HepG2 (cell line): ENCODE data around the gene KDM4E. TPM values are rescaled to one million over a fixed set of nuclear protein-coding genes. Genes with fewer than 3 reads are reported as not detected.

ENCODE experiments used
- ATAC-seq: fragments of 200-7000 bp; cut with Tn5 transposase; 3 replicates; pipeline ENCODE4 v1.9.1; 2020; ENCODE audit warnings: mild to moderate bottlenecking, moderate library complexity
- BruUV-seq: library from RNA; stranded (reverse); fragments of 400-500 nt; replicated peaks from 2 replicates; lab custom pipeline; 2021; lab: Mats Ljungman, UMichigan
- CTCF ChIA-PET: fragments of 300-600 bp; formaldehyde crosslinking; extraction: SDS; loops from one replicate; lab custom pipeline; 2021; ENCODE audit warnings: low total read pairs, inconsistent platforms, low intra/inter-chr PET ratio; lab: Yijun Ruan, JAX
- POLR2A ChIA-PET: fragments of 350-600 bp; sonication (Branson Sonifier 250); formaldehyde crosslinking; loops from one replicate; lab custom pipeline; 2020; ENCODE audit warnings: antibody characterized with exemption, inconsistent platforms; lab: Yijun Ruan, JAX
- DNase-seq: peaks from one replicate; pipeline ENCODE4 v3.0.0-alpha.2; 2015; ENCODE audit warnings: low spot score
- FAIRE-seq: peaks from 3 replicates; lab custom pipeline; 2011; peaks lifted over from hg19 to GRCh38; lab: Jason Lieb, UNC
- H2AFZ ChIP-seq: one replicate; pipeline ENCODE4 v1.6.1; 2011; ENCODE audit warnings: low read length, inconsistent platforms
- H3K27ac ChIP-seq: fragments of 300-600 bp; 3 replicates; pipeline ENCODE4 v1.8.0; 2011; ENCODE audit warnings: mixed run types, mild to moderate bottlenecking, mixed read lengths, low read length, inconsistent platforms; ENCODE audit not compliant: insufficient read depth; ENCODE audit errors: extremely low read length
- H3K27me3 ChIP-seq, 2 experiments: fragments of 200-600 bp in 1 of 2; 2 replicates in 1 of 2; 3 replicates in 1 of 2; pipeline versions ENCODE4 v1.6.0 to v1.8.0; 2011; ENCODE audit warnings: low read length in 2 of 2, mild to moderate bottlenecking in 2 of 2, moderate library complexity in 2 of 2, inconsistent platforms in 1 of 2; ENCODE audit not compliant: insufficient read depth in 2 of 2, control insufficient read depth in 1 of 2
- H3K36me3 ChIP-seq, 2 experiments: fragments of 200-600 bp in 1 of 2; replicated peaks in 1 of 2; 2 replicates in 1 of 2; 3 replicates in 1 of 2; pipeline versions ENCODE4 v1.5.1 to v1.8.0; 2011; ENCODE audit warnings: low read length in 2 of 2, inconsistent platforms in 1 of 2; ENCODE audit not compliant: insufficient read depth in 2 of 2, control insufficient read depth in 1 of 2
- H3K4me1 ChIP-seq: 2 replicates; pipeline ENCODE4 v1.5.1; 2012; ENCODE audit warnings: low read length, inconsistent platforms; ENCODE audit not compliant: insufficient read depth
- H3K4me2 ChIP-seq: 2 replicates; pipeline ENCODE4 v1.6.0; 2011; ENCODE audit warnings: low read depth, low read length, inconsistent platforms
- H3K4me3 ChIP-seq, 3 experiments: fragments of 200-600 bp in 1 of 3; sonication (generic), shearing (Covaris generic) in 1 of 3; replicated peaks in 1 of 3; 2 replicates each; pipeline ENCODE4 v1.5.1; 2011 to 2016; ENCODE audit warnings: low read length in 3 of 3, inconsistent platforms in 2 of 3, low read depth in 2 of 3, mild to moderate bottlenecking in 2 of 3, control low read depth in 1 of 3, mixed read lengths in 1 of 3; ENCODE audit not compliant: insufficient read depth in 1 of 3
- H3K79me2 ChIP-seq: one replicate; pipeline ENCODE4 v1.6.1; 2011; ENCODE audit warnings: low read length, inconsistent platforms; ENCODE audit not compliant: insufficient read depth
- H3K9ac ChIP-seq: 2 replicates; pipeline ENCODE4 v1.6.0; 2011; ENCODE audit warnings: mild to moderate bottlenecking, low read depth, low read length, inconsistent platforms; ENCODE audit not compliant: insufficient read depth
- H3K9me3 ChIP-seq: 2 replicates; pipeline ENCODE4 v1.5.1; 2012; ENCODE audit warnings: mild to moderate bottlenecking, low read length
- H4K20me1 ChIP-seq: 2 replicates; pipeline ENCODE4 v1.6.0; 2011; ENCODE audit warnings: inconsistent platforms, mild to moderate bottlenecking, low read length, moderate library complexity; ENCODE audit not compliant: insufficient read depth
- CENPBD1 ChIP-seq: sonication (generic); formaldehyde crosslinking; IDR thresholded peaks from 2 replicates; pipeline ENCODE4 v1.8.0; 2022; ENCODE audit warnings: missing genetic modification reagents, low read depth, mild to moderate bottlenecking, borderline replicate concordance
- NR2F1 ChIP-seq, 2 experiments: fragments of 450-650 bp in 1 of 2; formaldehyde crosslinking in 1 of 2; IDR thresholded peaks; 2 replicates each; pipeline versions ENCODE4 v1.5.0 to v1.6.1; 2016 to 2020; ENCODE audit warnings: mild to moderate bottlenecking in 1 of 2, missing compliant biosample characterization in 1 of 2, missing genetic modification reagents in 1 of 2, moderate library complexity in 1 of 2
- PRMT3 ChIP-seq: sonication (generic); formaldehyde crosslinking; IDR thresholded peaks from 2 replicates; pipeline ENCODE4 v1.8.1; 2022; ENCODE audit warnings: low read depth, mild to moderate bottlenecking, moderate library complexity, missing genetic modification reagents, borderline replicate concordance
- SMYD3 ChIP-seq: sonication (generic); formaldehyde crosslinking; IDR thresholded peaks from 2 replicates; pipeline ENCODE4 v1.8.1; 2023; ENCODE audit warnings: mild to moderate bottlenecking, missing genetic modification reagents
- TAF15 ChIP-seq: fragments of 200-400 bp; formaldehyde crosslinking; IDR thresholded peaks from one replicate; pipeline ENCODE4 v1.6.1; 2018; ENCODE audit warnings: mild to moderate bottlenecking, low read depth, low read length; ENCODE audit not compliant: poor library complexity, severe bottlenecking
- YY1 ChIP-seq: IDR thresholded peaks from 2 replicates; pipeline ENCODE4 v1.6.1; 2011; ENCODE audit warnings: low read length, low read depth, moderate library complexity, mild to moderate bottlenecking; ENCODE audit not compliant: insufficient read depth, insufficient replicate concordance
- ZBTB34 ChIP-seq: sonication (generic); formaldehyde crosslinking; IDR thresholded peaks from 2 replicates; pipeline ENCODE4 v1.8.0; 2022; ENCODE audit warnings: mild to moderate bottlenecking, missing genetic modification reagents
- ZC3H13 ChIP-seq: sonication (generic); formaldehyde crosslinking; IDR thresholded peaks from 2 replicates; pipeline ENCODE4 v1.8.1; 2023; ENCODE audit warnings: mild to moderate bottlenecking, missing genetic modification reagents, moderate library complexity
- ZNF546 ChIP-seq: sonication (generic); formaldehyde crosslinking; conservative IDR thresholded peaks from 2 replicates; pipeline ENCODE4 v1.8.1; 2023; ENCODE audit warnings: mild to moderate bottlenecking, missing genetic modification reagents
- ZNF580 ChIP-seq: IDR thresholded peaks from 2 replicates; pipeline ENCODE4 v1.6.1; 2016; ENCODE audit warnings: low read depth, borderline replicate concordance
- ZSCAN5A ChIP-seq: sonication (generic); formaldehyde crosslinking; IDR thresholded peaks from 2 replicates; pipeline ENCODE4 v1.8.0; 2022; ENCODE audit warnings: mild to moderate bottlenecking, missing genetic modification reagents, borderline replicate concordance
- WGBS: methylation state at CpG from one replicate; pipeline ENCODE4 v1.1.6; 2017; ENCODE audit warnings: low lambda C conversion rate; 5-methylcytosine and 5-hydroxymethylcytosine counted together
- in situ Hi-C: cut with HindIII; loops from 2 replicates; pipeline ENCODE4 v1.10.0; 2017; ENCODE audit warnings: low pct_unique_long_range_greater_than_20kb; ENCODE audit not compliant: extremely low pct_ligation_motif_present
- intact Hi-C: fragments of 100-400 bp; cut with micrococcal nuclease; formaldehyde crosslinking; loops from one replicate; pipeline ENCODE4 v1.10.0; 2022; ENCODE audit not compliant: unreplicated experiment
- polyA plus RNA-seq, 8 experiments: library from polyadenylated mRNA; depleted of rRNA in 3 of 8; stranded (reverse) in 7 of 8; unstranded in 1 of 8; fragments of >200 nt; fragmentation: Illumina TruSeq in 4 of 8; extraction: Trizol in 4 of 8; gene quantifications; 2 replicates each; pipeline versions ENCODE4 v1.2.1 to v1.2.3, GENCODE V29; 2011 to 2016; ENCODE audit warnings: low read depth in 4 of 8, missing spikeins in 1 of 8, mixed read lengths in 1 of 8; ENCODE audit not compliant: insufficient read depth in 1 of 8
- total RNA-seq, 5 experiments: library from RNA; depleted of rRNA; stranded (reverse); fragments of >200 nt; fragmentation: Illumina TruSeq; extraction: Trizol; gene quantifications; 2 replicates each; pipeline ENCODE4 v1.2.3, GENCODE V29; 2016; ENCODE audit warnings: low read depth in 1 of 5
- TF ChIP-seq, protein P1 (sequence below): sonication (generic); formaldehyde crosslinking; IDR thresholded peaks from 2 replicates; pipeline ENCODE4 v1.9.0; 2021; ENCODE audit warnings: missing genetic modification reagents, mild to moderate bottlenecking, borderline replicate concordance
- TF ChIP-seq, protein P2 (sequence below): sonication (generic); formaldehyde crosslinking; IDR thresholded peaks from 2 replicates; pipeline ENCODE4 v1.4.0; 2020; ENCODE audit warnings: missing genetic modification reagents, borderline replicate concordance

The KDM4E gene
- total and polyA plus RNA-seq, 2 of the 13 experiments (the other 11 are each of a cell fraction or from before 2014, with no cell fraction given), result not detected

DNA sequence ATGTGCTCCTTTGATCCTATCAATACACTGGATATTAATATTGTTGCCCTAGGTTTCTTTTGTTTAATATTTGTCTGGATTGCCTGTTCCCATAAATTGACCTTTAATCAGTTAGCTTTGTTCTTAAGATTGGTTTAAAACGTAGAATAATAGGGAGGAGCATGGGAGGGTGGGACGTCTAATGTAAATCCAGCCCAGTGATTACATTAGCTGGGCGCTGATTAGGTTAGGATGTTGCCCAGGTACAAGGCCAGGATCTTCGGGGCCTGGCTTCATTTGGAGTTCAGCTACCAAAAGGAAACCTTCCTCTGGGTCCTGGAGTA is 41.6 kb downstream of the KDM4E start, which contains the start of gene SRSF8:
Gene SRSF8 (plus strand): TSS at position 204 of the 323 bp plus-strand sequence. CDS start 308 bp downstream, outside the sequence.
- BruUV-seq, result no TSS peak
- H3K9me3 ChIP-seq, result no peaks in the 10 kb centered on the region
- no peaks in the 10 kb centered on the region for H3K36me3 ChIP-seq
- DNase-seq, result no peak
- intact Hi-C loops (loop anchor here (1.0 to 10.0 kb wide), 2 partner anchors 83 to 552 kb away; partner anchors contain the start of gene C11orf97), in situ Hi-C loops (loop anchor here (10.0 kb wide), 1 partner anchor 638 kb away; no protein-coding TSS in a partner anchor)
- ChIA-PET CTCF (no interaction called here), POLR2A (interaction anchor here (1.0 to 3.5 kb wide), 12 partner anchors 13 to 1276 kb away, joined by 3 to 48 read pairs (median 6); partner anchors contain the start of genes CEP57, CWC15, ENDOD1 and FAM76B)
- H3K27ac ChIP-seq, result peak within 1 kb of the TSS; percentile 93
- H3K4me1 ChIP-seq, result peaks cover 18% of the 10 kb centered on the region
- peak within 1 kb of the TSS; percentile 94 for H3K9ac ChIP-seq
- peak; percentile 48 for ATAC-seq
- peaks cover 24% of the 10 kb centered on the region for H3K79me2 ChIP-seq
- H4K20me1 ChIP-seq, result peaks cover 3% of the 10 kb centered on the region; the same call in 1 of the 2 replicates
- peak within 1 kb of the TSS; percentile 76 for H2AFZ ChIP-seq
- 0% methylated on average over 4 of the region's 4 CpGs for WGBS
- peak within 1 kb of the TSS; percentile 80 to 97 (median 93) for H3K4me3 ChIP-seq
- no peak for FAIRE-seq
- H3K27me3 ChIP-seq, result no peaks in the 10 kb centered on the region; a peak in 1 of 5 replicates
- peak within 1 kb of the TSS; percentile 82 for H3K4me2 ChIP-seq
- TF ChIP-seq ZNF546 (CRISPR knock-in tag), result no peak
- no peak for TF ChIP-seq CENPBD1 (CRISPR knock-in tag)
- TF ChIP-seq, protein P1, sequence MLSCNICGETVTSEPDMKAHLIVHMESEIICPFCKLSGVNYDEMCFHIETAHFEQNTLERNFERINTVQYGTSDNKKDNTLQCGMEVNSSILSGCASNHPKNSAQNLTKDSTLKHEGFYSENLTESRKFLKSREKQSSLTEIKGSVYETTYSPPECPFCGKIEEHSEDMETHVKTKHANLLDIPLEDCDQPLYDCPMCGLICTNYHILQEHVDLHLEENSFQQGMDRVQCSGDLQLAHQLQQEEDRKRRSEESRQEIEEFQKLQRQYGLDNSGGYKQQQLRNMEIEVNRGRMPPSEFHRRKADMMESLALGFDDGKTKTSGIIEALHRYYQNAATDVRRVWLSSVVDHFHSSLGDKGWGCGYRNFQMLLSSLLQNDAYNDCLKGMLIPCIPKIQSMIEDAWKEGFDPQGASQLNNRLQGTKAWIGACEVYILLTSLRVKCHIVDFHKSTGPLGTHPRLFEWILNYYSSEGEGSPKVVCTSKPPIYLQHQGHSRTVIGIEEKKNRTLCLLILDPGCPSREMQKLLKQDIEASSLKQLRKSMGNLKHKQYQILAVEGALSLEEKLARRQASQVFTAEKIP (CRISPR knock-in tag), result no peak
- no peak for TF ChIP-seq PRMT3 (CRISPR knock-in tag)
- TF ChIP-seq SMYD3 (CRISPR knock-in tag), result 0 out of 2 replicates have a peak, but pooled peaks have one; percentile 27
- no peak for TF ChIP-seq NR2F1 (CRISPR knock-in tag; IDR thresholded peaks at IDR 0.05)
- 0 out of 2 replicates have a peak, but pooled peaks have one; percentile 68 for TF ChIP-seq ZSCAN5A (CRISPR knock-in tag)
- TF ChIP-seq ZNF580 (CRISPR knock-in tag), result no peak
- TF ChIP-seq YY1, result no peak
- TF ChIP-seq ZC3H13 (CRISPR knock-in tag), result no peak
- TF ChIP-seq TAF15, result no peak
- TF ChIP-seq, protein P2, sequence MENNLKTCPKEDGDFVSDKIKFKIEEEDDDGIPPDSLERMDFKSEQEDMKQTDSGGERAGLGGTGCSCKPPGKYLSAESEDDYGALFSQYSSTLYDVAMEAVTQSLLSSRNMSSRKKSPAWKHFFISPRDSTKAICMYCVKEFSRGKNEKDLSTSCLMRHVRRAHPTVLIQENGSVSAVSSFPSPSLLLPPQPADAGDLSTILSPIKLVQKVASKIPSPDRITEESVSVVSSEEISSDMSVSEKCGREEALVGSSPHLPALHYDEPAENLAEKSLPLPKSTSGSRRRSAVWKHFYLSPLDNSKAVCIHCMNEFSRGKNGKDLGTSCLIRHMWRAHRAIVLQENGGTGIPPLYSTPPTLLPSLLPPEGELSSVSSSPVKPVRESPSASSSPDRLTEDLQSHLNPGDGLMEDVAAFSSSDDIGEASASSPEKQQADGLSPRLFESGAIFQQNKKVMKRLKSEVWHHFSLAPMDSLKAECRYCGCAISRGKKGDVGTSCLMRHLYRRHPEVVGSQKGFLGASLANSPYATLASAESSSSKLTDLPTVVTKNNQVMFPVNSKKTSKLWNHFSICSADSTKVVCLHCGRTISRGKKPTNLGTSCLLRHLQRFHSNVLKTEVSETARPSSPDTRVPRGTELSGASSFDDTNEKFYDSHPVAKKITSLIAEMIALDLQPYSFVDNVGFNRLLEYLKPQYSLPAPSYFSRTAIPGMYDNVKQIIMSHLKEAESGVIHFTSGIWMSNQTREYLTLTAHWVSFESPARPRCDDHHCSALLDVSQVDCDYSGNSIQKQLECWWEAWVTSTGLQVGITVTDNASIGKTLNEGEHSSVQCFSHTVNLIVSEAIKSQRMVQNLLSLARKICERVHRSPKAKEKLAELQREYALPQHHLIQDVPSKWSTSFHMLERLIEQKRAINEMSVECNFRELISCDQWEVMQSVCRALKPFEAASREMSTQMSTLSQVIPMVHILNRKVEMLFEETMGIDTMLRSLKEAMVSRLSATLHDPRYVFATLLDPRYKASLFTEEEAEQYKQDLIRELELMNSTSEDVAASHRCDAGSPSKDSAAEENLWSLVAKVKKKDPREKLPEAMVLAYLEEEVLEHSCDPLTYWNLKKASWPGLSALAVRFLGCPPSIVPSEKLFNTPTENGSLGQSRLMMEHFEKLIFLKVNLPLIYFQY (CRISPR knock-in tag), result no peak
- 0 out of 2 replicates have a peak, but pooled peaks have one; percentile 42 for TF ChIP-seq ZBTB34 (CRISPR knock-in tag)
